ENCODE measurements around the gene NFKBIE. TPM values are rescaled to one million over a fixed set of nuclear protein-coding genes. Genes with fewer than 3 reads are reported as not detected.

NFKBIE gene
- total and polyA plus RNA-seq, 9 of the 15 experiments (the other 6 are each of a cell fraction or from before 2014, with no cell fraction given): 2.1 to 16.4 (median 11.7) TPM

GRCh38 chr6:44223319-44224028, 41.9 kb downstream of the NFKBIE start, which contains the start of gene SLC29A1 (continued):
- TF ChIP-seq NEUROD1 (IDR thresholded peaks at IDR 0.05; ENCODE audit: borderline replicate concordance, low read depth, low read length, partially characterized antibody): no peak
- no peak for TF ChIP-seq SRF (CRISPR knock-in tag; IDR thresholded peaks at IDR 0.05)
- no peak for TF ChIP-seq HINFP (tag; conservative IDR thresholded peaks at IDR 0.05; ENCODE audit: low read depth)
- no peak for TF ChIP-seq PPARD (CRISPR knock-in tag; IDR thresholded peaks at IDR 0.05)
- TF ChIP-seq OTX1 (CRISPR knock-in tag; IDR thresholded peaks at IDR 0.05): no peak
- peak in 1 of 2 experiments; percentile 69; a peak in 1 of 4 replicates for TF ChIP-seq TEAD1 (CRISPR knock-in tag; IDR thresholded peaks at IDR 0.05)
- no peak for TF ChIP-seq CBFA2T3 (IDR thresholded peaks at IDR 0.05)
- 0 out of 2 replicates have a peak, but pooled peaks have one; percentile 60 for TF ChIP-seq ZNF431 (CRISPR knock-in tag; IDR thresholded peaks at IDR 0.05)
- TF ChIP-seq GTF2E2 (tag; IDR thresholded peaks at IDR 0.05): no peak
- no peak for TF ChIP-seq ZFP30 (CRISPR knock-in tag; IDR thresholded peaks at IDR 0.05; ENCODE audit: borderline replicate concordance)
- peak; percentile 85; the same call in 1 of the 2 replicates for TF ChIP-seq ZNF511 (CRISPR knock-in tag; IDR thresholded peaks at IDR 0.05)
- TF ChIP-seq RBM39 (optimal IDR thresholded peaks at IDR 0.05; ENCODE audit: low read depth, low read length): no peak
- no peak for TF ChIP-seq SMARCE1 (IDR thresholded peaks at IDR 0.05)
- TF ChIP-seq TRIM24 (IDR thresholded peaks at IDR 0.05): no peak
- TF ChIP-seq IFI16 (CRISPR knock-in tag; IDR thresholded peaks at IDR 0.05): no peak
- TF ChIP-seq THAP12 (CRISPR knock-in tag; IDR thresholded peaks at IDR 0.05): peak; percentile 80; the same call in 1 of the 2 replicates
- no peak for TF ChIP-seq DPF2 (IDR thresholded peaks at IDR 0.05)
- TF ChIP-seq TCF15 (CRISPR knock-in tag; IDR thresholded peaks at IDR 0.05): no peak
- TF ChIP-seq KDM5B (IDR thresholded peaks at IDR 0.05; ENCODE audit: insufficient replicate concordance, low read depth, low read length): no peak
- TF ChIP-seq CREM (IDR thresholded peaks at IDR 0.05; ENCODE audit: low read depth): peak; percentile 39
- TF ChIP-seq ZNF778 (CRISPR knock-in tag; IDR thresholded peaks at IDR 0.05): no peak
- no peak for TF ChIP-seq TEAD2 (tag; IDR thresholded peaks at IDR 0.05)
- no peak for TF ChIP-seq MBD1 (CRISPR knock-in tag; IDR thresholded peaks at IDR 0.05)
